HG03175 (cell line): Measurements from ENCODE around the gene QKI.

Source experiments
- ATAC-seq: cut with Tn5 transposase; IDR thresholded peaks from one replicate; pipeline ENCODE4 v1.9.1; 2021; ENCODE audit warnings: mild to moderate bottlenecking, moderate library complexity; ENCODE audit not compliant: unreplicated experiment

Gene QKI

GRCh38 chr6:163603395-163603794 is 188.9 kb downstream of the QKI start:
- ATAC-seq: no peak

GRCh38 chr6:163605385-163606097 is 191.0 kb downstream of the QKI start:
- ATAC-seq: no peak

- ATAC-seq: no peak
Measured at GRCh38 chr6:163607792-163608191, 193.3 kb downstream of the QKI start.

GRCh38 chr6:163608204-163608644 is 193.7 kb downstream of the QKI start:
- ATAC-seq: no peak

GRCh38 chr6:163612200-163612599 is 197.7 kb downstream of the QKI start:
- no peak for ATAC-seq

- no peak for ATAC-seq
Measured at GRCh38 chr6:163613025-163613424, 198.5 kb downstream of the QKI start.

GRCh38 chr6:163613668-163614067 is 199.2 kb downstream of the QKI start:
- ATAC-seq: no peak

GRCh38 chr6:163616452-163616851 is 201.9 kb downstream of the QKI start:
- ATAC-seq: no peak

- ATAC-seq: no peak
Measured at GRCh38 chr6:163617549-163617948, 203.0 kb downstream of the QKI start.

- ATAC-seq: no peak
Measured at GRCh38 chr6:163620101-163620500, 205.6 kb downstream of the QKI start.

GRCh38 chr6:163620670-163621330 is 206.3 kb downstream of the QKI start:
- ATAC-seq: no peak

GRCh38 chr6:163625265-163625664 is 210.7 kb downstream of the QKI start:
- ATAC-seq: no peak

- no peak for ATAC-seq
Measured at GRCh38 chr6:163626073-163626867, 211.8 kb downstream of the QKI start.

GRCh38 chr6:163627274-163628062 is 212.9 kb downstream of the QKI start:
- ATAC-seq: no peak
